NCI-H146 treated with DMSO at 0.1 percent for 48 hours (cell line): ENCODE measurements around the gene C10orf71.

Experiments used
- DNase-seq: peaks from one replicate; lab custom pipeline; 2025; ENCODE audit not compliant: unreplicated experiment; lab: John Stamatoyannopoulos, UW

Gene C10orf71

DNA sequence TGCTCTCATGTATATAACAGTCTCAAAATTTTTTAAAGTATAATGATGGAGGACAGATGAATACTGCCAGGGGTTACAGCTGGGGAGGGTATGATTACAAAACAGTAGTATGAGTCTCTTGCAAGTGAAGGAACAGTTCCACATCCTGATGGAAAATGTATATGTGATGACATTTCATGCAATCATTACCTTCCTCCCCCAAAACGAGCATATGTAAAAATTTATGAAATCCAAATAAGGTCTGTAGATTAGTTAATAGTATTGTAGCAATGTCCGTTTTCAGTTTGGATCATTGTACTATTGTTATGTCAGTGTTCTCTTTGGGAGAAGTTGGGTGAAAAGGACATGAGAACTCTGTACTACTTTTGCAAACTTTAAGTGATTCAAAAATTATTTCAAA is 58.9 kb downstream of the C10orf71 start:
- DNase-seq, result no peak

DNA sequence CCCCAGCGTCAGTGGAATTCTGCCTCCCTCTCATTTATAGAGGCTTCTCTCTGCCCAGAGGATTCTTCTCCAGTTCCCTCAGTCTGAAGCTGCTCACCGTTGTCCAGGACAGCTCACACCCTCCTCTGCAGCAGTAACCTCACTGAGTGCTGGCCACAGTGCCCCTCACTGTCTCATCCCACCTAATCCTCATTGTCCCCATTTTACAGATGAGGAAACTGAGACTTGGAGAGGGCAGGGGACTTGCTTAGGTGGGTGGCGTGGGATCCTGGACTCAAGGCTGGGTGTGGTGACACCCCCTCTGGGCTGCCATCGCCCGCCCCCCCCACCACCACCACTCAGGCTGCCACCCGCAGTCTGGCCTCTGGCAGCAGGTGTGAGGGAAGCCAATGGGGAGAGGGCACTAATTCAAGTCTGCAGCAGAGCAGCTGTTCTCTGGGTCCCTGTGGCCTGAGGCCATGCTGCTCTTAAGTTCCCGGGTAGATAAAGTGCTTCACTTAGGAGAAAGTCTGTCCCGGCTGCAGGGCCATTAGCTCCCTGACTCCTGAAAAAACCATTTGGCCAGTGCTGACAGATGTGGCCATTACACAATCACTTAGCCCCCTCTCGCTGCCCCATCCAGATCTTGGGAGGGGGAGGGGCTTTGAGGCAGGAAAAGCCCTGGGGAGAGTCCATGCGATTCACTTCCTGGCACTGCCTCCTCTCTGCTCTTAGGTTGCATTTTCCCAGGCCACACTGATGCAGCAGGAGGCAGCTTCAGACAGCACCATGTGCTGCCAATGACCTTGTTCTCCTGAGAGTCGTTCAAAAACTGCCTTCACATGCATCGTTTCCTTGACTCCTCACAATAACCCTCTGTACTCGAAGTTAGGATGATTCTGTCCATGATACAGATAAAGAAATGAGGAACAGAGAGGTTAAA is 60.6 kb downstream of the C10orf71 start:
- DNase-seq, result no peak

DNA sequence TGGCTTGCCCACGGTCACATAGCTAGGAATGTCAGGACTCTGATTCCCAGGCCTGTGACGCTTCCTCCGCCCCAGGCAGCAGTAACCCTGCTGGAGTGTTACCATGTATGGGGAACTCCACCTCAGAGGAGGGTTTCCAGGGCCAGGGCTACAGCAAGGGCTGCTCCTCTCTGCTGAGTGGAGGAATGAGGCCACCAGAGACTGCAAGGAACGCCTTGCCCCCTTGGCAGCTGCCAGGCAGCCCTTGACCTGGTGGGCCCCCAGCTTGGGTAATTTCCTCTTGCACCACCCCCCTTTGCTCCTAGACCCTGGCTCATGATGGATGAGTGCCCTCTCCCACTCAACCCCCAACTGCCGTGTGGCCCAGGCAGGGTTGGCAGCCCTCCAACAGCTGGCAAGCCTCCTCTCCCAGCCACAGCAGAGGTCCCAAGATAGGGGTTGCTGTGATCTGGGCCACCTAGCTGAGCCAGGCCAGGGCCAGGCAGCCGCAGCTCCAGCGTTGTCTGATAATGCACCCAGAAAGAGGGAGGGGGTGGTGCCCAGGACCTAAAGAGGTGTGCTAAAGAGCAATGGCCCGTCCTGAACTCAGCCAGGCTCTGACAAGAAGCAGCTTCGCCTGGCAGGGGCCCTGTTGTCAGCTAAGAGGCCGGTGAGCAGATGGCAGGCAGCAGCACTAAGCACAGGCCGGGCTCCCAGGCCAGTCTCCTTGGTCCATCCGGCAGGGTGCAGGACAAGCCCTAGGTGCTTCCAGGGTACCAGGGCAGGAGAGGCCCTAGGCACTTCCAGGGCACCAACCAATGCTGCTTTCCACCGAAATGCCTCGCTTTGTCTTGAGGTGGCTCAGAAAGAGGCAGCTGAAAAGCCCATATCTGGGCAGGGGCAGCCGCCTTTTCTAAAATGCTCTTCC is 61.6 kb downstream of the C10orf71 start:
- DNase-seq, result no peak

DNA sequence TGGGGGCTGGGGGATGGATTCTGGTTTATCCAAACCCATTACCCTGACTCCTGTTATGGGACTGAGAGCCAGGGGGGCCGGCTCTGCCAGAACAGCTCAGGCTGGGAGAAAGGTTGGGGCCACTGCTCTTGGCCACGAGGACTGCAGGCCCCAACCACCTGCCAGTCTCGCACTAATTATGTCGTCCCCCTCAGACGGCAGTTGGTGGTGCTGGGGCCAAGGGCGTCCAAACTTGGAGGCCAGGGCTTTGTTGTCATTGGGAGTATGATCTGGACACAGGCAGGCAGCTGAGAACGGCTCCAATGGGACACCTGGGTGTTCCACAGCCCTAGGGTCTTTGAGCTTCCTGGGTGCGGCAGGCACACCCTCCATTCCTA is 62.2 kb downstream of the C10orf71 start:
- no peak for DNase-seq

DNA sequence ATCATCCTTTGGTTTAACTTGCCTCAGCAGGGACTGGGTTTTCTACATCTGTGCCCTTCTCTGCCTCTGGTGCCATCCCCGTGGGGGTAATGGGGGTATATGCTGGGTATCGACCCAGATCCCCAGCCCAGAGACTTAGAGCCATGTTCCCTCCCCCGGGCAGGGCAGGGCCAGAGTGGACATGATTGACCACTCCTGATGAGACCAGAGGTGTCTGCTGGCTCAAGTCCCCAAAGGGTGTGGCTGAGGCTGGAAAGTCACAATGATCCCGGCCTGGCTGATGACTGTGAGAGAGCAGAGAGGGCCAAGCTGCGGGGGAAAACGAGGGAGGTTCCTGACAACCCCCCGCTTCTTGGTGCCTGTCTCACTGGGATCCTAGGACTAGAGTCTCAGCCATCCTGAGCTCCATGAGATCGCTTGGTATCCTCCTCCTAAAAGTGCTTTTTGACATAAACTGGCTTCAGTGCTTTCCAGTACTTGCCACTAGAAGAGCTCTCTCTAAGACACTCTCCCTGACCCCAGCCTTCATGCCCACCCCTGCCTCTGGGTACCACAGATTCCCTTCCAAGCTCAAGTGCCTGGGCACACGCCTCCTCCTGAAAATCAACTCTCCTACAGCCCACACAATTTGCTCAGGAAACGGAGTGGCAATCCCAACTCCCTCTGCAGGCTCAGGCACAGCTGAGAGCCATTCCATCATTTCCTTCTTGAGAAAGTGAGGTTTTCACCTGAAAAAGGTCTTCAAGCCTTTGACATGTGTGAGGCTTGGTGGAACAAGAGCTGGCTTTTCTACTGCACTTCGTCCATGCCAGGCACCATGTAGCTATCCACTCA is 63.0 kb downstream of the C10orf71 start:
- DNase-seq, result no peak

DNA sequence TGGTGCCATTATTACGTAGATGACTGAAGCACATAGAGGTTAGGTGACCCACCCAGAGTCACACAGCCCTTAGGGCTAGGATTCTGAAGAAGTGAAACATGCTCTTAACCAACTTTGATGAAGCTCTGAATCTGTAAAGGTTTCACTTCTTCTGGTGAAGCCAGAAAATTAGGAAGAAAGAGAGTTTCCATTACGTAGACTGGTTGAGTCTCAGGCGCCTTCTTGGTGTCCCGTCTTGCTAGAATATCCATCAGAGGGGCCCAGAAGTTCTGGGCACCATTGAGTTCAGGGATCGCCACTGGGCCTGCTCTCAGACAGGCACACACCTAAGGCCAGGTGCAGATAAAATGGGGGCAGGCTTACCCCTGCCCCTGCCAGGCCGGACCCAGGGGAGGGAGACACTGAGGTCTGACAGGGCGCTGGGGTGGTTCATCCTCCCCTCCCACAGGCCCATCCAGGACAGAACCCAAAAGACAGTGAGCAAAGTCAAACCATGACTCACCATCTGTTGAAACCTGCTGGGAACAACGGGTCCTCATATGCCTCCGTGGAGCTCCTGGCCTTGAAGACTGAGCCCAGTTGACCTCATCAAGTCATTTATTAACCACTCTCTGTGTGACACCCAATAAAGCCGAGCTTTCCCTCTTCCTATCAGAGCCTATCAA is 63.8 kb downstream of the C10orf71 start:
- DNase-seq, result no peak

DNA sequence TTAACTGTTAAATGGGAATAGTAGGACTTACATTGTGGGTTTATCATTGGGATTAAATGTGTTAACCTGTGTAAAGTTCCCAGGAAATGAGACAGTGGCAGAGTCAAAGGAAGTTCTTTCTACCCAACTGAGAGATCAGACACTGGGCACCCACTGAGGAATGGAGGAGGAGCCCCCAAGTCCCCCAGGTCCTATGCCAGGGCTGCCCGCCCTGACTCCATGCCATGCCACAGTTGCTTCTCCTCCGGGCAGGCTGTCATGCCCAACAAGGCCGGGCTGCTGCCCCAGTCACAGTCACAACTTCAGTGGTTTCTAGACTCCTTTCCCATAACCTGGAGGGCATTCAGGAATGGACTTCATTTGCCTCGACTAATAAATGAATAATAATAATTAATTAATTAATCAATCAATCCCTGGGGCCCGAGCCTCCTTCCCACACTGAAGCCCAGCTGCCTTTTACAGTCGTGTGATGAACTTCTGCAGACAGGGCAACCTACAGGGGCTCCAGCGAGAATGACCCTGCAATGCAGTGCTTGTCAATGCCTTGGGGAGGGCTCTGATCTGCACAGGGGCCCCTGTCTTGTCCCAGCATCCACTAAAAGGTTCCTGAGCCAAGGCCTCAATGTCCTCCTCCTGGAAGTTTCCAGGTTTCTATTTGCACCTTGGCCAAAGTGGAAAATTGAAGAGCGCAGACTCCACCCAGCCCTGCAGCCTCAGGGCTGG is 64.5 kb downstream of the C10orf71 start:
- no peak for DNase-seq

DNA sequence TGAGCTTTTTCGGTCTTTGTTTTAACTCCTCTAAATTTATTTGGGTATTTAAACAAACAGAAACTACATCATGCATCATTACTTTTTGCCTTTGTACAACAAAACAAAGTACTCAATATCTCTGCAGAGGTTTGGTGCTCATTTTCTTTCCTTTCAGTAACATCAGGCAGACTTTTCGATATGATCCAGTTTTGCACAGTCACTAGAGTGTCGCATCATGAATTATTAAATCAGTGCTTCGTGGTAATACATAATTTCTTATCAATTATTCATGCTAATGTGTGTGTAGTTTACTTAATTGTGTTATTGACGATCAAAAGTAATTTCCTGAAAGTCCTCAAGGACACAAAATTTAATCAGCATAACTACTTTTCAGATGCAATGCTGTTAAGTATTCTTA is 65.1 kb downstream of the C10orf71 start:
- DNase-seq, result no peak

DNA sequence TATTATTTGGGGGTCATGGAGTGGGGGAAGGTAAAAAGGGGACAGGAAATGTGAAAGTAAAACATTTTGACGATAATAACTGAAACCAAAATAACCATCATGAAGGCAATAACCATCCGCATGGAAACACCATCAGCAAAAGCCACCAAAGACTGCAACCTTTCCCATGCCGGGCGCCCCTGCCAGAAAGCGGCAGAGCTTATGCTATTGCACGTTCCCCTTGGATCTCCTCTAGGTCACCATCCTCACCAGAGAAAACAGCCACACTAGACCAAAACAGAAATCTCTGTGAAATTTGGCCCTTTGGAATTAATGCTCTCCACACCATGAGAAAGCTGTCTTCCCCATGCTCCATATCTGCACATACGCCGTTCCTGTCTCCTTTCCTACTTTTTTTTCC is 65.8 kb downstream of the C10orf71 start:
- no peak for DNase-seq

DNA sequence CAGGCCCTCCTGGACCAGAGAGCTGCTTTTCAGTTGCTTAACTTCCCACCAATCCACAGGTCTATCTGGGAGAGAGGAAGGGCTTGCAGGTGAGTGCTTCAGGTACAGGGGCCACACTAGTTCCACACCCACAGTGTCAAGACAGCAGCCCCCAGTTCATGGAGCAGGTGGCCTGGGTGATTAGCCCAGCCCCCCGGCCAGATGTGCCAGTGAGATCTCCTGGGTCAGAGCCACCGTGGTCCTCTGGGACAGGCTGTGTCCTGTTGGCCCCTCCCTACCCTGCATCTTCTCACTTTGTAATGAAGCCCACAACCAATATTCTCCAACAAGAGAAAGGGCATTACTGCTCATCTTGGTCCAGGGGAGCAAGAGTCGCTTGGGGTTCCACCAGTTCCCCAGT is 66.3 kb downstream of the C10orf71 start:
- DNase-seq, result no peak

DNA sequence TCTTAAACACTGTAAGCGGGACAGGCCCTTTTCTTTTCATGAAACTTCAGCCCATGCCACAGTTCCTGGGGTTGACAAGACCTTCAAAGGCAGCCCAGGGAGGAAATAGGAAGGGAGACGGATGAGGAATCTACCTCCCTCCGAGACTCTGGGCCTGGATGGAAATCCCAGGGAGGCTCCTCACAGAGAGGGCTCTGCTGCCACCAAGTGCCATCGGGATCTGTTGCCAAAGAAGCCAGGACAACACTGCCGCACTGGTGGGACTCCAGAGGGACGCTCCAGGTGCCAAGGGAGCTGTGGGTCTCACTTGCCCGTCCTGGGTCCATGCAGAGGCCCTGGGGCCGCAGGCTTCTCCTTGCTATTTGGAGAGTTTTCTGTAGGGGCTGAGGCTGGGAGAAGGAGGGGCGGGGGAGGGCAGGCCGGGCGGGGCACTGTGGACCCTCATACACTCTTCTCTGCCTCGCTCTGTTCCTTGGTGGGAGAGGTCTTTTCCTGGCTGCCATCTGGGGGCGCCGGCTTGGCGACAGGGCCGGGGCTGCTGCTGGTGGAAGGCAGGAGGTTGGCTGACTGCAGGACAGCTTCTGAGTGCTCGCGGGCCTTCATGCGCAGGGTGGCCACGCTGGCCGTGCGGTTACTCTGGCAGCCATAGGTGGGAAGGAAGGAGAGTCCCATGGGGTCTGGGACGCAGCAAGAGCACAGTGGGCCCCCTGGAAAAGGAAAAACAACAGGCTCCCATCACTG is 66.9 kb downstream of the C10orf71 start:
- no peak for DNase-seq

DNA sequence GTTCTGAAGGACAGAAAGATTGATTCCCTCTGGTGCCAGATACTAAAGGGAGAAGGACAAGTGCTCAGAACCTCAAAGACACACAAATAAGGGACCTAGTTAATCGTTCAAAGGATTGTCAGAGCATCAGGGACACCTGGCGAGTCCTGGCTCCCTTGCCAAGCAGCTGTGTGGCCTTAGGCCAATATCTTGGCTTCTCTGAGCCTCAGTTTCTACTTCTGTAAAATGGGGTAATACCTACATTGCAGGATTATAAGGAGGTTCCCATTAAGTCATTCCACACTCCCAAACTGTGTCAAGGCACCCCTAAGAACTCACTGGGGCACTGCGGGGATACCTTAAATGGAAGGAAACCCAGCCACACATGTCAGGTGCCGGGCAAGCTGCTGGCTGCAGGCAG is 67.5 kb downstream of the C10orf71 start:
- DNase-seq, result no peak

DNA sequence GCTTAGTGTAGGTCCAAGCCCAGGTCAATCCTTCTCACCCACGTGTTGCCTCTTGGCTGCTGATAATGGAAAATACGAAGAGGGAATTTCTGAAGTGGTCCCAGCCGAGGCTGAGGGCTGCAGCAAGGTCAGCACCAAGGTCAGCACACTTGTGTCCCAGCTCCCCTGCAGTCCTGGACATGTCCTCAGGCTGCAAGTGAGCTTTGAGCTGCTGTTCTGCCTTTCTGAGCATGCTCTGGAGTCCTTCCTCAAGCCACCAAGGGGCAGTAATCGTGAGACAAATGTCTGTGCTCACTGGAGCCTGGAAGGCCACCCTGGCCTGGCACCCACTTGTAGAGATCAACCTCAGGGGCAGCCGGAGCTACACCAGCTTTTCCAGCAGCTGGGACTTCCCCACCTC is 68.6 kb downstream of the C10orf71 start:
- DNase-seq, result no peak

DNA sequence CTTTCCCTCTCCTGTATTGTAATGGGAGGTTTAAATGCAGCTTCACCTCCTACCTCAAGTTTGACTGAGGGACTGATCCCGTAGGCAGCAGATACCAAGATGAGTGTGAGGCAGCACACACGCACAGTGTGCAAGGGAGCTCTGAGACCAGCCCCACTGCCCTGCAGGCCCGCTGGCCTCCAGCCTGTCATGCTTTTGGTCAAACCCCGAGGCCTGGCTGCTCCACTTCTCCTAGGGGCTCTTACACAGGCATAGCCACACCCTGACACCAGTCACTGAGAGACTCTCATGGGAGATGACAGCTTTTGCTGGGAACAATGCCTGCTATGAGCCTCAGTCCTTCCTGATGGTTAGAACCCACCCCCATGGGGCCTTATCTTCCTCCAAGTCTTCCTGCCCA is 69.3 kb downstream of the C10orf71 start:
- no peak for DNase-seq

DNA sequence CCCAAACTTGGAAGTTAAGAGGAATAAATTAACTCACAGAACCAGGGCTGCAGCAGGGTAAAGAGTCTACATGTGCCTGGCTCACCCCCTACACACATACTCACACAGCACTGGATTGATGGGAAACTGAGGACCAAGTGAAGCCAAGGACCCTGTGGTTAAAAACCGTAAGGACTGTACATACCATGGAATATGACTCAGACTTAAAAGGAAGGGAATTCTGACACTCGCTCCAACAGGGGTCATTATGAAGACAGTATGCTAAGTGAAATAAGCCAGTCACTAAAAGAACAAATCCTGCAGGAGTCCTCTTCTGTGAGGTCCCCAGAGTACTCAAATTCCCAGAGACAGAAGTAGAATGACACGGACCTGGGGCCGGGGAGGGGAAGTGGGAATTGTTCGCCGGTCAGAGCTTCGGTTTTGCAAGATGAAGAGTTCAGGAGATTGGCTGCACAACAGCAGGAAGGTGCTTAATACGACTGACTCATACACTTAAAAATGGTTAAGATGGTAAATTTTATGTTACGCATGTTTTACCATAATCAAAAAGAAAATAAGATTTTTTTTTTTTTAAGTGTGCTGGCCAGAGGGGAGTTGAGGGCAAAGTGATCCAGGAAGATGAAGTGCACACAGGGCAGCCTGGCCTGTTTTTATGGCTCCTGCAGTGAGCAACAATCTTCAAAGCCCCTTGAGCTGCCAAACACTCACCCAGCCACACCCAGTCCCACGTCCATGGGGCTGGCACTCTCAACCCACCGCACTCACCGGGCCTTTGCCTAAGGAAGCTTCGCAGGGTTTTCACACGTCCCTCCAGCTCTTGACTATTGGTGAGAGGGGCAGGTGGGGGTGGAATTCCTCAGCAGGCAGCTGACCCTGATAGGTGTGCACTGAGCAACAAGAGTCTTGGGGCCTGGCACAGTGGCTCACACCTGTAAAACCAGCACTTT is 70.5 kb downstream of the C10orf71 start:
- DNase-seq, result no peak

DNA sequence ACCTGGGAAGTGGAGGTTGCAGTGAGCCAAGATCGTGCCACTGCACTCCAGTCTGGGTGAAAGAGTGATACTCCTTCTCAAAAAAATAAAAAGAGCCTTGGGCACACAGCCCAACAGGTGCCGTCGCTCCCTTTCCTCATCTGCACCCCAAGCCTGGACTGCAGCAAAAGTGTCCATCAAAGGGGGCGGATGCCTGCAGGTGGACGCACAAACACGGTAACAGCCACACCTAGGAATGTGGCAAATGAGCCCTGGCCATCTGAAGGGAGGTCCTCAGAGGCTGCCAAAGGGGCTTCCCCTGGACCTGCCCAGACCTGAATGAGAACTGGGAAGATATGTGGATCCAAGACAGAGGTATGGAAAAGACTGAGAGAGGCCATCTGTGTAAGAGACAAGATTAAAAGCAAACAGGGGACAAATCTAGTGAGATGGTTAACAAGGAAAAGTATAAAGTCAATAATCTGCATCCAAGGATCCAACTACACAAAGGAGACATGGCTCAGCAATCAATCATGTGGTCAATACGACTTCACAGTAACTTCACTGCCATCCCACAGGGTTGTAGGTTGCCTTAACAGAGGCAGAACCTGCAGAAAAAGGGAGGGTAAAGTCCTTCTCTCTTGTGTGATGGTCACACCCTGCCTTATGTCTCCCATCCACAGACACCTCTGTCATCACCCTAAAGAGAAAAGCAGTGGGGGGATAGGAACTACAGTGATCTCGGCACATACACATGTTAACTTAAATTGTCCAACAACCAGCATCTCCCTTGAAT is 71.5 kb downstream of the C10orf71 start:
- DNase-seq, result no peak

DNA sequence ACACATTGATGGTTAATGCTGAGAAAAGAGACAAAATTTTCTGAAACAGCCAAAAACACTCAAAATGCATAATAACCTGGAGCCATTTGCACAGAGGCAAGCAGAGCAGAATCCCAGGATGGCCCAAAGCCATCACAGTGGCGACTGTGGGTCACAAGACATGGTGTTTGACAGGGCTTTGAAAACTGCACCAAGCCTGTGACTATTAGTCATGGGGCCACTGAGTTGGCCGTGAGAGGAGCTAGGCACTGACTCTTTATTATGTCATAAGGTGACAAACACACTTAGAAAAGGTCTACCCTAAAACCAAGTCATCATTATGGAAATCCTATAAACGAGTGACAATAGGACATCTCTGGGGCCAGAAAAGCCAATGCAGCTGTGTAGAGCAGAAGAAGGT is 73.0 kb downstream of the C10orf71 start:
- no peak for DNase-seq
